Tongue (tissue), 2 donors: Measurements from ENCODE around the gene HCRT. TPM values are rescaled to one million over a fixed set of nuclear protein-coding genes. Genes with fewer than 3 reads are reported as not detected.
A peak's percentile ranks its signal among the peaks of the same experiment; 100 is the strongest.
"Not testable (repeated sequence)": the region's sequence is repeated elsewhere in the genome, so short reads cannot be mapped to it uniquely, and the experiment has no call there.

Experiments used
- DNase-seq: peaks from one replicate; pipeline ENCODE4 v3.0.0-alpha.2; 2015
- total RNA-seq: library from RNA; depleted of rRNA; stranded (reverse); fragments of >200 nt; gene quantifications from one replicate; pipeline ENCODE4 v1.2.3, GENCODE V29; 2014

HCRT gene
- total RNA-seq, 1 donor from 2014 or later = not detected

GRCh38 chr17:42179911-42180410 is 5.3 kb downstream of the HCRT start:
- peak; percentile 82 for DNase-seq

DNA sequence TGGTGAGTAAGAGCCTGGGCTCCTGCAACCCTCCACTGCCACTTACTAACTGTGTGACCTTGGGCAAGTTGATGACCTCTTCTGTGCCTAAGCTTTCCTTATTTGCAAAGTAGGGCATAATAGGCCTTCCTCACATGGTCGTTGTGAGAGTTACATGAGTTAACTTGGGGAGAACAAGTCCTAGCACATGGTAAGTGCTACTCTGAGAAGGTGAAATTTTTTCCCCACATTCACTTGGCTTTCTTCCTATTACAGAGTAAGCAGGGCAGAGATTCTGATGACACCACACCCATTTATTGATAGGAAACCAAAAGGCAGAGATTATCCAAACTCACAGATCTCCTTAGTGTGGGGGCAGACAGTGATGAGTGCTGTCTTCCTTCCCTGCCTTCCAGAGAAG is 5.9 kb downstream of the HCRT start:
- no peak for DNase-seq

DNA sequence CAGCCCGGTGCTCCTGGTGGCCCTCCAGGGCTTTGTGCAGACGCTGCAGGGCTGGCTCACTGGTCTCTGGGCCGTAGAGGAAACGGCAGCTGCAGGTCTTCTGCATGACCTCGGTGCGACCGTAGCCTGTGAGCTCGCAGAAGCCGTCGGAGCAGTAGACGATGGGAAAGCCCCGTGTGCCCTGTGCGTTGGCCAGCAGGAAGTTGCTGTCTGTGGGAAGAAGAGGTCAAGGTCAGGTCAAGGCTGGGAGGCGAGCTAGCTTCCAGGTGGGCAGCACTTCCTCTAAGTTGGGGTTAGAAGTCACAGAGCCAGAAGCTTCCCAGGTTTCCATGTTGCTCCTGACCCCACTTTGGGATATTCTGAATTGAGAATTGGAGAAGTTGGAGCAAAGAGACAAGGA is 6.4 kb downstream of the HCRT start:
- DNase-seq = no peak

- no peak for DNase-seq
Measured at GRCh38 chr17:42177684-42178083, 7.6 kb downstream of the HCRT start.

- no peak for DNase-seq
Measured at GRCh38 chr17:42174126-42174783, 11.0 kb downstream of the HCRT start.

DNA sequence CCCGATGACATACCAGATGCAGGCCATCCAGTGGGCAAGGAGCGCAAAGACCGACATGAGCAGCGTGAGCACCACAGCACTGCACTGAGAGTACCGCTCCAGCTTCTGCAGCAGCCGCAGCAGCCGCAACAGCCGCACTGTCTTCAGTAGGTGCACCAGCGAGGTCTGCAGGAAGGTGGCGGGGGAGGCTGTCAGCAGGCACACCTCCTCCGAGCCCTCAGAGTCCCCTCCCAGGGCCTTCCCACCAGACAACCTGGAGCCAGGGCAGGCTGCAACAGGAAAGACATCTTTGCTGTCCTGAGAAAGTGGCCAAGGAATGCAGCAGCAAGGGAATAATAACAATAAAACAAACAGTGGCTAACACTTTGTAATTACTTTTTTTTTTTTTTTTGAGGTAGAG is 13.4 kb downstream of the HCRT start:
- DNase-seq = no peak

- DNase-seq = no peak
Measured at GRCh38 chr17:42169351-42169750, 15.9 kb downstream of the HCRT start.

GRCh38 chr17:42167807-42168206 is 17.4 kb downstream of the HCRT start:
- DNase-seq = no peak

GRCh38 chr17:42166196-42166763 is 19.0 kb downstream of the HCRT start:
- DNase-seq = no peak

DNA sequence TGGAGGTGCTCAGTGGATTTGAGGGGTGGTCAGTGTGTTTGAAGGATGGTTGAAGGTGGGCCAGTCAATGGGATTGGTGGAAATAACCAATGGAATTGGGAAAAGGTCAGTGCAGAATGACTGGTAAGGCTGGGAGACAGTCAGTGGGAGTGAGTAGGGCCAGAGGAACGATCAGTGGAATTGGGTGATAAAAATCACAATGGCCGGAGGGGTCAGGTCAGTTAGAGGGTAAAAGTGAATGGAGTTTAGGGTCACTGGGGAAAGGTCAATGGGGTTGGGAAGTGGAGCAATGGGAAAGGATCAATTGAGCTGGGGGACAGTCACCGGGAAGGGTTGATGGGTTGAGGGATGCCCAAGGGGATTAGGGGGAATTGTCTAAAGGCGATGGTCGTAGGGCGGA is 19.5 kb downstream of the HCRT start:
- no peak for DNase-seq

GRCh38 chr17:42163696-42164407 is 21.4 kb downstream of the HCRT start:
- DNase-seq = no peak

GRCh38 chr17:42163113-42163512 is 22.1 kb downstream of the HCRT start:
- DNase-seq = no peak

DNA sequence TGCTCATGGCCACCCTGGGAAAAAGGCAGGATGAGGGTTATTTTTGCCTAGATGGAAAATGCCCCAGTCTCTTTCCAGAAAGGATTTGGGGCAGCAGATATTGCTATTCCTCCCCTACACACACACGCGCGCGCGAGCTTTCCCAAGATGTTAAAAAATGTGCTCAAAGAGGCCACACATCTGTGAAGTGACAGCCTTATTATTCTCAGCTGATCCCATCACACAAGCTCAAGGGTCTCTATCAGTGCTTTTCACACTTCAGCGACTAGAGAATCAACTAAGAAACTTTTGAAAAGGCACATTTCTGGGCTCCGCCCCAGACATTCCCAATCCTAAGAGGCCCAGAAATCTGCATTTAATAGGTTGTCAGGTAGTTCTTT is 24.7 kb downstream of the HCRT start:
- no peak for DNase-seq

GRCh38 chr17:42159796-42160530 is 25.3 kb downstream of the HCRT start:
- no peak for DNase-seq

- DNase-seq = no peak
Measured at GRCh38 chr17:42155614-42156045, 29.6 kb downstream of the HCRT start.

- no peak for DNase-seq
Measured at GRCh38 chr17:42153919-42154742, 31.1 kb downstream of the HCRT start.

- DNase-seq = no peak
Measured at GRCh38 chr17:42146911-42147607, 38.2 kb downstream of the HCRT start.

DNA sequence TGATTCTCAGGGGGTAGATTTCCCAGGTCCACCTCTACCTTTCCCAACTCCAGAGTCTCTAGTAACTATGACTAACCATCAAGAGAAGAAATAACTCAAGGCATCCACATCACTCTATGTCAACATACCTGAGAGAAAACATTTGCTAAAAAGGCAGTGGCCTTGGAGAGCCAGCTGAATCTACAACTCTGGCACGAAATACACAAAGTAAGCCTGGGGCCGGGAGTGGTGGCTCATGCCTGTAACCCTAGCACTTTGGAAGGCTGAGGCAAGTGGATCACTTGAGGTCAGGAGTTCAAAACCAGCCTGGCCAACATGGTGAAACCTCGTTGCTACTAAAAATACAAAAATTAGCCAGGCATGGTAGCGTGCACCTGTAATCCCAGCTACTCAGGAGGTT is 42.1 kb downstream of the HCRT start:
- DNase-seq = not testable (repeated sequence)

DNA sequence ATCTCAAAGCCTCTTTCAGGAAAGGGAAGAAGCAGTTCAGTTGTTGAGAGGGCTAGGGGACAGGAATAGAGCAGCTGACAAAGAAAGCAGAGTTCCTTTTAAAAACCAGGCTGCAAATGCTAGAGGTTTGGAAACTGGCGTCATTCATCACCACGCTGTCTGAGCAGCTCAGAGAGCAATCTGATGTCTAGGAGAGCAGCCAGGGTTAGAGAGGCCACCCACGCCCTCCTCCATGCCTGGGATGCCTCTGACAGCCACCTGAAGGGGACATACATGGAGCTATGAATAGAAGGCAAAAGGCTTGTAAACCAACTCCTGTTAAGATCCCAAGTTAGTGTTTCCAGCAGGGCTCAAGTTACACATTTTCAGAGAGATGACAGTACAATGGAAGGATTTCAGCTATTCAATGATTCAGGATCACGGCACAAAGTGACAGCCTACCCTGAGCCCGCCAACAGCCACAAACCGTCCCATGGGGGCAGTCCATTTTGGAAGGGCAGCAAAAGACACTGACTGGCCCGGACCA is 42.8 kb downstream of the HCRT start:
- DNase-seq = peak; percentile 68

DNA sequence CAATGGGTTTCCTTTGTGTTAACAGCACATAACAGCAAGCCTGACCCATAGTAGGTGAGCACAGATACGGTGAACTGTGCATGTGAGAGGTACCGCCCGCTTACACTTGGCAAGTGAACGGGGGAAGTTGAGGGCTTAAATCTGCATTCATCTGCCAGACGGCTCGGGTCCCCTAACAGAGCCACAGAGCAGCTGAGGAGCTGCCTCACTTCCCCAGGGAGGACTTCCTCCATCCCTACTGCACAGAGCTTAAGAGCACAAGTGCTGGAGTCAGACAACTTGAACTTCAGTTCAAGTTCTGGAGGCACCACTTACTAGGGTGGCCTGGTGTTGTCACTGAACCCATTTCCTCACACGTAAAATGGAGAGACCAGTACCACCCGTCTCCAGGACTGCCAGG is 43.9 kb downstream of the HCRT start:
- DNase-seq = no peak

GRCh38 chr17:42140690-42141089 is 44.6 kb downstream of the HCRT start:
- not testable (repeated sequence) for DNase-seq
